ENCODE measurements around the gene EDEM2. TPM values are rescaled to one million over a fixed set of nuclear protein-coding genes. Genes with fewer than 3 reads are reported as not detected.

EDEM2 gene
- total RNA-seq, 1 experiment from 2014 or later = 24.9 TPM

DNA sequence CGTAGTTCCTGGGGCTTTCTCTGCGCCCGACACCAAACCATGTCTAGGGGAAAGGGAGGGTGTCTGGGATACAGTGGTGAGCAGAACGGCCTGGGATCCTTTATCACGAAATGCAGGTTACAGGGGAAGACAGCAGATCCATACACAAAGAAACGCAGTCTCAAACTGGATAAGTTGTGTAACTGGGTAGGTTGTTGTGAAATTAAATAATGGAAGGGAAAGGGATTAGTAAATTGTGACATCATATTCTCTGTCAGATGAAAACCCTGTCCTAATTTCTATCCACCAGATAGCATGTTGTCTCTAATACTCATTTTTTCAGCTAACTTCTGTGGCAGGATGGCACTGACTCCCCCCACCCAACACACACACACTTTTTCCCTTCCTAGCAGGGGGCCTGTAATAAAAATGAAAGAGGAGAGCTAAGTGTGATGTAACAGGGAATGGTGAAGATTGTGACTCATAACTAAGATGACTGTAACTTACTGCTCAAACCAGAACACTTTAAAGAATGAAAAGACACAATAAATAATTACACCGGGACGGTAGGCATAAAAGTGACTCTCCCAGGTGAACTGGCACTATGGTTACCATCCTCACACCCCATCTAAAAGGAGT lies 53.8 kb downstream of the EDEM2 start:
- peak overlapping the region; percentile 85 for H3K9ac ChIP-seq (ENCODE audit: low read length)
- peaks cover 18% of the 10 kb centered on the region for H3K4me1 ChIP-seq (ENCODE audit: low read length)
- DNase-seq = no peak
- peak overlapping the region; percentile 74 for H3K4me2 ChIP-seq (ENCODE audit: low read depth, low read length, poor library complexity, severe bottlenecking)
- H3K27me3 ChIP-seq (ENCODE audit: low read length) = no peaks in the 10 kb centered on the region
- H2AFZ ChIP-seq (ENCODE audit: low read length) = peak overlapping the region; percentile 91
- H3K27ac ChIP-seq (ENCODE audit: low read length) = no peak overlapping the region
- H4K20me1 ChIP-seq (ENCODE audit: insufficient read depth, low read depth, low read length) = no peaks in the 10 kb centered on the region; the same call in 1 of the 2 replicates
- H3K79me2 ChIP-seq (ENCODE audit: low read length) = peaks cover 41% of the 10 kb centered on the region
- H3K4me3 ChIP-seq (ENCODE audit: low read length) = peak overlapping the region; percentile 86
- no peaks in the 10 kb centered on the region for H3K9me3 ChIP-seq (ENCODE audit: low read length)
- no peaks in the 10 kb centered on the region for H3K9me2 ChIP-seq (replicated peaks; ENCODE audit: insufficient read depth, low read length)
- no peaks in the 10 kb centered on the region for H3K36me3 ChIP-seq (ENCODE audit: insufficient read depth, low read length)

DNA sequence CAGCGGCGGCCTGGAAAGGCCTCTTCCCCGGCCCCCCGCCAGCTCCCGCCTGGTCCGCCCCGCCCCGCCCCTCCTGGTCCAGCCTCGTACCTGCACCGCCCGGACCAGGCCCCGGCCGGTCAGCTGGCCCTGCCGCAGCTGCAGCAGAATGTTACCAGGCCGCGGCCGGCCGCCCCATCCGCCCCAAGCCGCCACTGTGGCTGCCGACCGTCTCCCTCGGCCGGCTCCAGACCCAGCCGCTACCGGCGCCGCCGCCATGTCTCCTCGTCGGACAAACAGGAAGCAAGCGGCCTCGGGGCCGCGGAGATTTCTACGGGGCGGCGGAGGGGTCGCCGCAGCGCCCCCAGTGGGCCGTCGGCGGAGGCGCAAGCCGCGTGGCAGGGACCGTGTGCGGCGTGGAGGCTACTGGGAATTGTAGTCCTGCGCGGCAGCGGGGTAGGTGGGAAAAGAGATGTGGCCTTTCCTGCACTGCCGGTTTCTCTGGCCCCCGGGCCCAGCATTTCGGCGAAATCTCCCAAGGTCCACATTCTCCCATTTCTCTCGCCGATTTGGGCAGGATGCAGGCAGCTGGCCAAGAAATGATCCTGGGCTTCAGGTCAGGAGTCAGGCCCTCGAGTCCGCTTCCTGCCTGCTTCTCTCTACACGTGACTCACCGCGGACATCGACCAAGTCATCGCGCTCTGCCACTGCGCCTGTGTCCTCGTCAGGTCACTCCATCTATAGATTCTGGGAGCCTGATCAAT lies 54.4 kb downstream of the EDEM2 start, which contains the start of gene TRPC4AP:
TRPC4AP (minus strand) TSS at position 284 of the 743 bp plus-strand sequence; CDS start at position 258, 26 bp downstream.
- Histone ChIP-seq H3K4me2 (ENCODE audit: low read depth, low read length, poor library complexity, severe bottlenecking) (peak within 1 kb of the TSS; percentile 74), H3K9ac (ENCODE audit: low read length) (peak within 1 kb of the TSS; percentile 85), H3K36me3 (ENCODE audit: insufficient read depth, low read length) (no peaks in the 10 kb centered on the region), H3K27me3 (ENCODE audit: low read length) (no peaks in the 10 kb centered on the region), H3K4me3 (ENCODE audit: low read length) (peak within 1 kb of the TSS; percentile 86), H2AFZ (ENCODE audit: low read length) (peak within 1 kb of the TSS; percentile 91), H3K79me2 (ENCODE audit: low read length) (peaks cover 48% of the 10 kb centered on the region), H3K9me2 (replicated peaks; ENCODE audit: insufficient read depth, low read length) (no peaks in the 10 kb centered on the region), H3K27ac (ENCODE audit: low read length) (peak within 1 kb of the TSS; percentile 14; the same call in 1 of the 2 replicates), H3K9me3 (ENCODE audit: low read length) (no peaks in the 10 kb centered on the region), H3K4me1 (ENCODE audit: low read length) (peaks cover 18% of the 10 kb centered on the region), H4K20me1 (ENCODE audit: insufficient read depth, low read depth, low read length) (no peaks in the 10 kb centered on the region; the same call in 1 of the 2 replicates)
- DNase-seq = peak; percentile 96

DNA sequence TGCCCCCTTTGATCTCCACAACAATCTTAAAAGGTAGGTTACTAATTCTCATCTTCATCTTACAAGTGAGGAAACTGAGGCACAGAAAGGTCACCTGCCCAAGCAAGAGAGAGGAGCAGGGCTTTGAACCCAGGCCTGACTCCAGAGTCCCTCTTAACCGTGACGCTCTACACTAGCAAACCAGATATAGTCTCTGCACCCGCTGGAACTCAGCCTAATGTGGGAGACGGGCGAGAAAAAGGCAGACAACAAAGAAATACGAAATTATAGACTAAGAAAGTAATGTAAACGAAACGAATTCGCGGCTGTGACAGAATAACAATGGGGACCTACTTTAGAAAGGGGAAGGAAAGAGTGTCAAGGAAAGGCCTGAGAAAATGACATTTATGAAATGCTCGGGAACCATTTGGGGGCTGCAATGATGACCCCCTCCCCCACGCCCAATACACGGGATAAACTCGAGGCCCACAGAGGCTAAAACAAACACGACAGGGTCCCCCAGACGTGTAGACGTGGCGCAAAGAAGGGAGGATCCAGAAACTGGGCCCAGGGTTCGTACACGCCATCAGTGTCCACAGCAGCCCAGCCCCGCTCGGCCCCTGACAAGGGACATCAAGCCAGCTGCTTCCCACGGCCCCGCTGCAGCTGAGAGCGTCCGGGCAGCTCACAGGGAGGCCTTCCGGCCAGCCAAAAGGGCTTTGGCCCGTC lies 55.2 kb downstream of the EDEM2 start:
- no peaks in the 10 kb centered on the region for H3K9me3 ChIP-seq (ENCODE audit: low read length)
- no peaks in the 10 kb centered on the region for H3K9me2 ChIP-seq (replicated peaks; ENCODE audit: insufficient read depth, low read length)
- peaks cover 18% of the 10 kb centered on the region for H3K4me1 ChIP-seq (ENCODE audit: low read length)
- peak overlapping the region; percentile 86 for H3K4me3 ChIP-seq (ENCODE audit: low read length)
- H2AFZ ChIP-seq (ENCODE audit: low read length) = no peak overlapping the region
- H3K79me2 ChIP-seq (ENCODE audit: low read length) = peaks cover 55% of the 10 kb centered on the region
- H3K36me3 ChIP-seq (ENCODE audit: insufficient read depth, low read length) = no peaks in the 10 kb centered on the region
- no peaks in the 10 kb centered on the region for H3K27me3 ChIP-seq (ENCODE audit: low read length)
- peak overlapping the region; percentile 14; the same call in 1 of the 2 replicates for H3K27ac ChIP-seq (ENCODE audit: low read length)
- peak; percentile 51 for DNase-seq
- H3K4me2 ChIP-seq (ENCODE audit: low read depth, low read length, poor library complexity, severe bottlenecking) = peak overlapping the region; percentile 74
- no peaks in the 10 kb centered on the region; the same call in 1 of the 2 replicates for H4K20me1 ChIP-seq (ENCODE audit: insufficient read depth, low read depth, low read length)
- H3K9ac ChIP-seq (ENCODE audit: low read length) = peak overlapping the region; percentile 85

DNA sequence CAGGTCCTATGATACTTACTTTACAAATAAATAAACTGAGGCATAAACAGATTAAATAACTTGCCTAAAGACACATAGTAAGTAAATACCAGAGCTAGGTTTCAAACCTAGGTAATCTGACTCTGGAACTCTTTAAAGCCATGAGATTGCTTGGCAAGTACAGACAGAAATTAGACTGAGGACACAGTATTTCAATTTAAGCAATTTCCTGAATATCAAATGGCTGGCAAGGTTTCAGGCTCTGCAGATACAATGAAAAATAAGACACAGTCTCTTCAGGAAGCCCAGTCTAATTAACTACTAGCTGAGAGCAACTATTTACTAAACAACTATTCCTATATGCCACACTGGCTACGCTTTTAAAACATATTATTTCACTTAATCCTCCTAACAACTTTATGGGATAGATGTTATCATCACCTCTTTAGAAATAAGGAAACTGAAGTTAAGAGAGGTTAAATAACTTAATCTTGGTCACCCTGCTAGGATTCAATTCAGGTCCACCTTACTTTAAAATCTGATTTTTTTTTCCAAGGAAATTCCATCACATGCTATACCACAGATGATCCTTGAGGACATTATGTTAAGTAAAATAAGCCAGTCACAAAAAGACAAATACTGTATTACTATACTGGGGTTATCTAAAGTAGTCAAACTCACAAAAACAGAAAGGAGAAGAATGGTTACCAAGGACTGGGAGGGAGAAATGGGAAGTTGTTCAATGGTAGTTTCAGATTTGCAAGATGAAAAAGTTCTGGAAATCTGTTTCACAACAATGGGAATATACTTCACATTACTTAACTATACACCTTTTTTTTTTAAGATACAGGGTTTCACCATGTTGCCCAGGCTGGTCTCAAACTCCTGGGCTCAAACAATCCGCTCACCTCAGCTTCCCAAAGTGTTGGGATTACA lies 58.6 kb downstream of the EDEM2 start:
- peaks cover 84% of the 10 kb centered on the region for H3K79me2 ChIP-seq (ENCODE audit: low read length)
- no peaks in the 10 kb centered on the region for H3K9me2 ChIP-seq (replicated peaks; ENCODE audit: insufficient read depth, low read length)
- H3K4me3 ChIP-seq (ENCODE audit: low read length) = no peak overlapping the region
- H3K9ac ChIP-seq (ENCODE audit: low read length) = no peak overlapping the region
- DNase-seq = no peak
- no peaks in the 10 kb centered on the region for H3K27me3 ChIP-seq (ENCODE audit: low read length)
- no peak overlapping the region for H2AFZ ChIP-seq (ENCODE audit: low read length)
- H3K36me3 ChIP-seq (ENCODE audit: insufficient read depth, low read length) = peaks cover 3% of the 10 kb centered on the region; the same call in 1 of the 2 replicates
- peaks cover 18% of the 10 kb centered on the region for H3K4me1 ChIP-seq (ENCODE audit: low read length)
- H3K9me3 ChIP-seq (ENCODE audit: low read length) = no peaks in the 10 kb centered on the region
- no peak overlapping the region for H3K4me2 ChIP-seq (ENCODE audit: low read depth, low read length, poor library complexity, severe bottlenecking)
- H4K20me1 ChIP-seq (ENCODE audit: insufficient read depth, low read depth, low read length) = no peaks in the 10 kb centered on the region; the same call in 1 of the 2 replicates
- no peak overlapping the region for H3K27ac ChIP-seq (ENCODE audit: low read length)

DNA sequence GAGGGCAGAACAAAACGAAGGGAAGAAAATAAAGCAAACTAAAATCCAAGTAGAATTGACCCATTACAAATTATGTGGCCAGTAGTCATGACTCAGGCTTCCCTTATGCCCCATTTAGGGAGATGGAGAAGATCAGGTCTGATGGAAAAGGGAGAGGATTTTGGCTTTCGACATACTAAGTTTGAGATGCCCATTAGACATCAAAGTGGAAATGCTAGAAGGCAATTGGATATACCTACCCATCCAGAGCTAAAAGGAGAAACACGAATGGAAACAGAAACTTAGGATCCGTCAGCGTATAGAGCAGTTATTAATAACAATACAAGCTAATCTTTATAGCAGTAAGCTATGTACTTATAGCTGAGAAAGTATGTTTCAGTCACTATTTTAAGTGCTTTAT lies 59.3 kb downstream of the EDEM2 start:
- Histone ChIP-seq H3K79me2 (ENCODE audit: low read length) (peaks cover 91% of the 10 kb centered on the region), H3K27me3 (ENCODE audit: low read length) (no peaks in the 10 kb centered on the region), H3K36me3 (ENCODE audit: insufficient read depth, low read length) (peaks cover 3% of the 10 kb centered on the region; the same call in 1 of the 2 replicates), H3K9ac (ENCODE audit: low read length) (no peak overlapping the region), H3K4me3 (ENCODE audit: low read length) (no peak overlapping the region), H4K20me1 (ENCODE audit: insufficient read depth, low read depth, low read length) (no peaks in the 10 kb centered on the region; the same call in 1 of the 2 replicates), H2AFZ (ENCODE audit: low read length) (no peak overlapping the region), H3K4me1 (ENCODE audit: low read length) (peaks cover 13% of the 10 kb centered on the region), H3K27ac (ENCODE audit: low read length) (no peak overlapping the region), H3K4me2 (ENCODE audit: low read depth, low read length, poor library complexity, severe bottlenecking) (no peak overlapping the region), H3K9me3 (ENCODE audit: low read length) (no peaks in the 10 kb centered on the region), H3K9me2 (replicated peaks; ENCODE audit: insufficient read depth, low read length) (no peaks in the 10 kb centered on the region)
- no peak for DNase-seq

DNA sequence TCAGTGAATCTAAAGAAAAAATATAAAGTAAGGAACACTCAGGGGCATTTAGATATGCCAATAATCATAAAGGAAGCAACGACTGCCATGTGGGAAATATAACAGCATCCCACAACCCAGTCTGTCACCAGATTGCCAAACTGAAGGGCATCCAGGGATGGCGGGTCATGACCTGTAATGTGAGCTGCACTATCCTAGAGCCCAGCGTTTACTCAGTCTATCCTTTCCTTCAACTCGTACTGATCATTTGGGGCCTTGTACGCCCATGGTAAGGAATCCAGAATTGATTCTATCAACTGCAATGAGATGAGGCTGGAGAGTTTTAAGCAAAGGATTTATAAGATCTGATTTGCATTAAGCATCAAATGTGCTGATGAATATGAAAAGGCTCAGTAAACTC lies 59.8 kb downstream of the EDEM2 start:
- DNase-seq = no peak
- H3K9me3 ChIP-seq (ENCODE audit: low read length) = no peaks in the 10 kb centered on the region
- H3K27me3 ChIP-seq (ENCODE audit: low read length) = no peaks in the 10 kb centered on the region
- H3K27ac ChIP-seq (ENCODE audit: low read length) = no peak overlapping the region
- peaks cover 12% of the 10 kb centered on the region for H3K4me1 ChIP-seq (ENCODE audit: low read length)
- peaks cover 93% of the 10 kb centered on the region for H3K79me2 ChIP-seq (ENCODE audit: low read length)
- H4K20me1 ChIP-seq (ENCODE audit: insufficient read depth, low read depth, low read length) = no peaks in the 10 kb centered on the region; the same call in 1 of the 2 replicates
- no peak overlapping the region for H3K4me3 ChIP-seq (ENCODE audit: low read length)
- H3K4me2 ChIP-seq (ENCODE audit: low read depth, low read length, poor library complexity, severe bottlenecking) = no peak overlapping the region
- no peak overlapping the region for H2AFZ ChIP-seq (ENCODE audit: low read length)
- H3K36me3 ChIP-seq (ENCODE audit: insufficient read depth, low read length) = peaks cover 3% of the 10 kb centered on the region; the same call in 1 of the 2 replicates
- H3K9ac ChIP-seq (ENCODE audit: low read length) = no peak overlapping the region
- no peaks in the 10 kb centered on the region for H3K9me2 ChIP-seq (replicated peaks; ENCODE audit: insufficient read depth, low read length)

DNA sequence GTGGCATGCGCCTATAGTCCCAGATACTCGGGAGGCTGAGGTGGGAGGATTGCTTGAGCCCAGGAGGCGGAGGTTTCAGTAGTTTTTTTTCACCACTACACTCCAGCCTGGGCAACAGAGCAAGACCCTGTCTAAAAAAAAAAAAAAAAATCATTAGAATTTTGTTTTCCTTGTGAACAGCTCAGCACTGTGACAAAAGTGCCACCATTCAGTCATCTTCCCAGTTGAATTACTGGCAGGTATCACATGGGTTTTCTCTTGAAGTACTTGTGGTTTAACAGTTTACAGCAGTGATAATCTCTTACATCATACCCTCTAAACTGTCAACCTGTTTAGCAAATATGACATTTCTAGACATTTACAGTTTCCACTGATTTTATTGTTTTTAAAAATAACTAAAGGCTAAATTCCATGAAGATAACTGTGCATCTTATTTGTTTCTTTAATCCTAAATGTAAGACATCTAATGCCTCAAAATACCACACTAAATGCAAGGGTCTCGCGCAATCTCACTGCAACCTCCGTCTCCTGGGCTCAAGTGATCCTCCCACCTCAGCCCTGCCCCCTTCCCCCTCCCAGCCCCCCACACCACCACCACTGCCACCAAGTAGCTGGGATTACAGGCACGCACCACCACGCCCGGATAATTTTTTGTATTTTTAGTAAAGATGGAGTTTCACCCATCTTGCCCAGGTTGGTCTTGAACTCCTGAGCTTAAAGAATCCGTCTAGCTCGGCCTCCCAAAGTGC lies 61.5 kb downstream of the EDEM2 start:
- no peak overlapping the region for H3K27ac ChIP-seq (ENCODE audit: low read length)
- H3K4me2 ChIP-seq (ENCODE audit: low read depth, low read length, poor library complexity, severe bottlenecking) = no peak overlapping the region
- H3K4me1 ChIP-seq (ENCODE audit: low read length) = peaks cover 2% of the 10 kb centered on the region
- no peak overlapping the region for H2AFZ ChIP-seq (ENCODE audit: low read length)
- peaks cover 93% of the 10 kb centered on the region for H3K79me2 ChIP-seq (ENCODE audit: low read length)
- H3K9me3 ChIP-seq (ENCODE audit: low read length) = no peaks in the 10 kb centered on the region
- no peaks in the 10 kb centered on the region for H3K9me2 ChIP-seq (replicated peaks; ENCODE audit: insufficient read depth, low read length)
- no peaks in the 10 kb centered on the region for H4K20me1 ChIP-seq (ENCODE audit: insufficient read depth, low read depth, low read length)
- H3K4me3 ChIP-seq (ENCODE audit: low read length) = no peak overlapping the region
- H3K36me3 ChIP-seq (ENCODE audit: insufficient read depth, low read length) = peaks cover 3% of the 10 kb centered on the region; the same call in 1 of the 2 replicates
- DNase-seq = no peak
- H3K9ac ChIP-seq (ENCODE audit: low read length) = no peak overlapping the region
- no peaks in the 10 kb centered on the region for H3K27me3 ChIP-seq (ENCODE audit: low read length)

All from Karpas-422 (cell line).